Endothelial cell of umbilical vein (primary cell): Measurements from ENCODE around the gene CCDC7.

Experiments used
- GATA2 ChIP-seq: IDR thresholded peaks from 2 replicates; pipeline ENCODE4 v1.7.0; 2011; ENCODE audit warnings: low read depth, mild to moderate bottlenecking, moderate library complexity, mixed read lengths, low read length; ENCODE audit not compliant: insufficient read length, insufficient read depth
- JUN ChIP-seq: IDR thresholded peaks from 2 replicates; pipeline ENCODE4 v1.6.1; 2011; ENCODE audit warnings: borderline replicate concordance, low read depth; ENCODE audit not compliant: insufficient read length, insufficient read depth
- POLR2A ChIP-seq: IDR thresholded peaks from 2 replicates; pipeline ENCODE4 v1.6.1; 2012; ENCODE audit warnings: low read depth, mild to moderate bottlenecking, control low read depth, low read length
- POLR2AphosphoS5 ChIP-seq: IDR thresholded peaks from 2 replicates; pipeline ENCODE4 v1.6.1; 2012; ENCODE audit warnings: low read depth, mild to moderate bottlenecking, control low read depth, low read length, moderate library complexity; ENCODE audit not compliant: insufficient read depth

- no peak for TF ChIP-seq JUN
- no peak for TF ChIP-seq POLR2A
- TF ChIP-seq POLR2AphosphoS5: no peak
- no peak for TF ChIP-seq GATA2
Measured at GRCh38 chr10:32413513-32413912, 32.4 kb upstream of the CCDC7 start.
